ENCODE results near the gene ANAPC1. TPM values are rescaled to one million over a fixed set of nuclear protein-coding genes. Genes with fewer than 3 reads are reported as not detected.

ANAPC1 gene
- total and polyA plus RNA-seq, 2 experiments from 2014 or later, result 17.8 to 175 TPM

DNA sequence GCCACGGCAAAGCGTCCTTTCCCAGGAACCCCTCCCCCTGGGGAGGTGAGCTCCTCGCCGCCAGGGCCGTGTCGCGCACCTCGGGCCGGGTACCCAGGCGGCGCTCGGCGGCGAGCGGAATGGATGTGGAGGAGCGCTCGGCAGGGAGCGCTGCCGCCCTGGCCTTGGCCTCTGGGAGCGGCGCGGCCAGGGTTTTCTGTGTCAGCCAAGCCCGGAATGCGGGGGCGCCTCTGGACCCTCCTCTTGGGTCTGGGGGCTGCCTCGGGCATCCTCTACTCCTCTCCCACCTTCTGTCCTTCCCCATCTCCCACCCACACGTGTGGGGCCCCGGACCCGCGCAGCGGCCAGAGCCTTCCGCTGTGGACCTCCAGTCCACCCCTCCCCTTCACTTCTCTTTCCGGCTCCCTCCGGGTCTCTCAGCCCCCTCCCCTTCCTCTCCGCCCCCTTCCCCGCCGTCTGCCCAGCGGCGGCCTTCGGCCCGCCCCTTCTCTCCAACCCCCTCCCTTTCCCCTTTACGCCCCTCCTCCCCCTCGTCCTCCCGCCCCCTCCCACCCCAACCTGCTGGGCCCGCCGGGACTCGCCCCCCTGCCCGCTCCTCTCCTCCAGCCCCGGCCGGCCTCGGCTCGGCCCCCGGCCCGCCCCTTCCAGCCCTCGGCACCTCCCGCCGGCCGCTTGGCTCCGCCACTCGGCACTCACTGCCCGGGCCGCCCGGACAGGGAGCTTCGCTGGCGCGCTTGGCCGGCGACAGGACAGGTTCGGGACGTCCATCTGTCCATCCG is 14.1 kb upstream of the ANAPC1 start, which contains the start of gene MERTK:
MERTK (plus strand) TSS at position 684 of the 779 bp plus-strand sequence. CDS start 129 bp downstream, outside the sequence.
- H3K27ac ChIP-seq (ENCODE audit: low read depth), result 0 out of 2 replicates have a peak within 1 kb of the TSS, but pooled peaks have one; percentile 32

More for the DNA sequence above, 14.1 kb upstream of the ANAPC1 start, which contains the start of gene MERTK:
- DNase-seq (ENCODE audit: low spot score) (peak; percentile 95), ATAC-seq (peak; percentile 84)
- H3K27me3 ChIP-seq (ENCODE audit: insufficient read depth), result peaks cover 28% of the 10 kb centered on the region
- no peaks in the 10 kb centered on the region for H3K9me2 ChIP-seq (ENCODE audit: insufficient read depth)
- H3K4me1 ChIP-seq (ENCODE audit: insufficient read depth), result peaks cover 16% of the 10 kb centered on the region
- peaks cover 9% of the 10 kb centered on the region; the same call in 1 of the 2 replicates for H4K20me1 ChIP-seq (replicated peaks; ENCODE audit: insufficient read depth)
- H3K4me3 ChIP-seq, result peak within 1 kb of the TSS; percentile 96
- Mint-ChIP-seq H3K4me1 (peaks cover 22% of the 10 kb centered on the region), H3K36me3 (ENCODE audit: low read depth) (no peaks in the 10 kb centered on the region; the same call in 2 of the 3 replicates), H3K27ac (no peak within 1 kb of the TSS), H3K9me3 (no peaks in the 10 kb centered on the region), H3K4me3 (peak within 1 kb of the TSS; percentile 92), H3K27me3 (ENCODE audit: insufficient read depth, low read depth, poor library complexity) (peaks cover 21% of the 10 kb centered on the region)
- H3F3A ChIP-seq (replicated peaks; ENCODE audit: low read depth), result no peaks in the 10 kb centered on the region
- H3K79me2 ChIP-seq (replicated peaks; ENCODE audit: insufficient read depth), result no peaks in the 10 kb centered on the region; the same call in 1 of the 2 replicates
- H2AFZ ChIP-seq, result peak within 1 kb of the TSS; percentile 99
- no peak for TF ChIP-seq EZH2 (IDR thresholded peaks at IDR 0.05; ENCODE audit: low read depth, unreplicated experiment)
- TF ChIP-seq EZH2phosphoT487 (IDR thresholded peaks at IDR 0.05; ENCODE audit: unreplicated experiment), result no peak
- no peak for TF ChIP-seq ZNF331 (CRISPR knock-in tag; IDR thresholded peaks at IDR 0.05; ENCODE audit: low read depth)
- TF ChIP-seq, protein P1, sequence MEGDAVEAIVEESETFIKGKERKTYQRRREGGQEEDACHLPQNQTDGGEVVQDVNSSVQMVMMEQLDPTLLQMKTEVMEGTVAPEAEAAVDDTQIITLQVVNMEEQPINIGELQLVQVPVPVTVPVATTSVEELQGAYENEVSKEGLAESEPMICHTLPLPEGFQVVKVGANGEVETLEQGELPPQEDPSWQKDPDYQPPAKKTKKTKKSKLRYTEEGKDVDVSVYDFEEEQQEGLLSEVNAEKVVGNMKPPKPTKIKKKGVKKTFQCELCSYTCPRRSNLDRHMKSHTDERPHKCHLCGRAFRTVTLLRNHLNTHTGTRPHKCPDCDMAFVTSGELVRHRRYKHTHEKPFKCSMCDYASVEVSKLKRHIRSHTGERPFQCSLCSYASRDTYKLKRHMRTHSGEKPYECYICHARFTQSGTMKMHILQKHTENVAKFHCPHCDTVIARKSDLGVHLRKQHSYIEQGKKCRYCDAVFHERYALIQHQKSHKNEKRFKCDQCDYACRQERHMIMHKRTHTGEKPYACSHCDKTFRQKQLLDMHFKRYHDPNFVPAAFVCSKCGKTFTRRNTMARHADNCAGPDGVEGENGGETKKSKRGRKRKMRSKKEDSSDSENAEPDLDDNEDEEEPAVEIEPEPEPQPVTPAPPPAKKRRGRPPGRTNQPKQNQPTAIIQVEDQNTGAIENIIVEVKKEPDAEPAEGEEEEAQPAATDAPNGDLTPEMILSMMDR (conservative IDR thresholded peaks at IDR 0.05; ENCODE audit: low read depth in 2 of 2), result peak; percentile 38 to 66
- TF ChIP-seq, protein P2, sequence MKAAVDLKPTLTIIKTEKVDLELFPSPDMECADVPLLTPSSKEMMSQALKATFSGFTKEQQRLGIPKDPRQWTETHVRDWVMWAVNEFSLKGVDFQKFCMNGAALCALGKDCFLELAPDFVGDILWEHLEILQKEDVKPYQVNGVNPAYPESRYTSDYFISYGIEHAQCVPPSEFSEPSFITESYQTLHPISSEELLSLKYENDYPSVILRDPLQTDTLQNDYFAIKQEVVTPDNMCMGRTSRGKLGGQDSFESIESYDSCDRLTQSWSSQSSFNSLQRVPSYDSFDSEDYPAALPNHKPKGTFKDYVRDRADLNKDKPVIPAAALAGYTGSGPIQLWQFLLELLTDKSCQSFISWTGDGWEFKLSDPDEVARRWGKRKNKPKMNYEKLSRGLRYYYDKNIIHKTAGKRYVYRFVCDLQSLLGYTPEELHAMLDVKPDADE (IDR thresholded peaks at IDR 0.05), result 0 out of 2 replicates have a peak, but pooled peaks have one; percentile 38
- no peak for TF ChIP-seq ZNF114 (CRISPR knock-in tag; IDR thresholded peaks at IDR 0.05)
- TF ChIP-seq, protein P3, sequence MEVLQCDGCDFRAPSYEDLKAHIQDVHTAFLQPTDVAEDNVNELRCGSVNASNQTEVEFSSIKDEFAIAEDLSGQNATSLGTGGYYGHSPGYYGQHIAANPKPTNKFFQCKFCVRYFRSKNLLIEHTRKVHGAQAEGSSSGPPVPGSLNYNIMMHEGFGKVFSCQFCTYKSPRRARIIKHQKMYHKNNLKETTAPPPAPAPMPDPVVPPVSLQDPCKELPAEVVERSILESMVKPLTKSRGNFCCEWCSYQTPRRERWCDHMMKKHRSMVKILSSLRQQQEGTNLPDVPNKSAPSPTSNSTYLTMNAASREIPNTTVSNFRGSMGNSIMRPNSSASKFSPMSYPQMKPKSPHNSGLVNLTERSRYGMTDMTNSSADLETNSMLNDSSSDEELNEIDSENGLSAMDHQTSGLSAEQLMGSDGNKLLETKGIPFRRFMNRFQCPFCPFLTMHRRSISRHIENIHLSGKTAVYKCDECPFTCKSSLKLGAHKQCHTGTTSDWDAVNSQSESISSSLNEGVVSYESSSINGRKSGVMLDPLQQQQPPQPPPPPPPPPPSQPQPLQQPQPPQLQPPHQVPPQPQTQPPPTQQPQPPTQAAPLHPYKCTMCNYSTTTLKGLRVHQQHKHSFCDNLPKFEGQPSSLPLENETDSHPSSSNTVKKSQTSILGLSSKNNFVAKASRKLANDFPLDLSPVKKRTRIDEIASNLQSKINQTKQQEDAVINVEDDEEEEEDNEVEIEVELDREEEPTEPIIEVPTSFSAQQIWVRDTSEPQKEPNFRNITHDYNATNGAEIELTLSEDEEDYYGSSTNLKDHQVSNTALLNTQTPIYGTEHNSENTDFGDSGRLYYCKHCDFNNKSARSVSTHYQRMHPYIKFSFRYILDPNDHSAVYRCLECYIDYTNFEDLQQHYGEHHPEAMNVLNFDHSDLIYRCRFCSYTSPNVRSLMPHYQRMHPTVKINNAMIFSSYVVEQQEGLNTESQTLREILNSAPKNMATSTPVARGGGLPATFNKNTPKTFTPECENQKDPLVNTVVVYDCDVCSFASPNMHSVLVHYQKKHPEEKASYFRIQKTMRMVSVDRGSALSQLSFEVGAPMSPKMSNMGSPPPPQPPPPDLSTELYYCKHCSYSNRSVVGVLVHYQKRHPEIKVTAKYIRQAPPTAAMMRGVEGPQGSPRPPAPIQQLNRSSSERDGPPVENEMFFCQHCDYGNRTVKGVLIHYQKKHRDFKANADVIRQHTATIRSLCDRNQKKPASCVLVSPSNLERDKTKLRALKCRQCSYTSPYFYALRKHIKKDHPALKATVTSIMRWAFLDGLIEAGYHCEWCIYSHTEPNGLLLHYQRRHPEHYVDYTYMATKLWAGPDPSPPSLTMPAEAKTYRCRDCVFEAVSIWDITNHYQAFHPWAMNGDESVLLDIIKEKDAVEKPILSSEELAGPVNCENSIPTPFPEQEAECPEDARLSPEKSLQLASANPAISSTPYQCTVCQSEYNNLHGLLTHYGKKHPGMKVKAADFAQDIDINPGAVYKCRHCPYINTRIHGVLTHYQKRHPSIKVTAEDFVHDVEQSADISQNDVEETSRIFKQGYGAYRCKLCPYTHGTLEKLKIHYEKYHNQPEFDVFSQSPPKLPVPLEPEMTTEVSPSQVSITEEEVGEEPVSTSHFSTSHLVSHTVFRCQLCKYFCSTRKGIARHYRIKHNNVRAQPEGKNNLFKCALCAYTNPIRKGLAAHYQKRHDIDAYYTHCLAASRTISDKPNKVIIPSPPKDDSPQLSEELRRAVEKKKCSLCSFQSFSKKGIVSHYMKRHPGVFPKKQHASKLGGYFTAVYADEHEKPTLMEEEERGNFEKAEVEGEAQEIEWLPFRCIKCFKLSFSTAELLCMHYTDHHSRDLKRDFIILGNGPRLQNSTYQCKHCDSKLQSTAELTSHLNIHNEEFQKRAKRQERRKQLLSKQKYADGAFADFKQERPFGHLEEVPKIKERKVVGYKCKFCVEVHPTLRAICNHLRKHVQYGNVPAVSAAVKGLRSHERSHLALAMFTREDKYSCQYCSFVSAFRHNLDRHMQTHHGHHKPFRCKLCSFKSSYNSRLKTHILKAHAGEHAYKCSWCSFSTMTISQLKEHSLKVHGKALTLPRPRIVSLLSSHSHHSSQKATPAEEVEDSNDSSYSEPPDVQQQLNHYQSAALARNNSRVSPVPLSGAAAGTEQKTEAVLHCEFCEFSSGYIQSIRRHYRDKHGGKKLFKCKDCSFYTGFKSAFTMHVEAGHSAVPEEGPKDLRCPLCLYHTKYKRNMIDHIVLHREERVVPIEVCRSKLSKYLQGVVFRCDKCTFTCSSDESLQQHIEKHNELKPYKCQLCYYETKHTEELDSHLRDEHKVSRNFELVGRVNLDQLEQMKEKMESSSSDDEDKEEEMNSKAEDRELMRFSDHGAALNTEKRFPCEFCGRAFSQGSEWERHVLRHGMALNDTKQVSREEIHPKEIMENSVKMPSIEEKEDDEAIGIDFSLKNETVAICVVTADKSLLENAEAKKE (CRISPR knock-in tag; IDR thresholded peaks at IDR 0.05), result no peak
- no peak for TF ChIP-seq NANOG (IDR thresholded peaks at IDR 0.05; ENCODE audit: borderline replicate concordance)
- TF ChIP-seq JUNB (IDR thresholded peaks at IDR 0.05; ENCODE audit: unreplicated experiment), result no peak
- TF ChIP-seq, protein P4, sequence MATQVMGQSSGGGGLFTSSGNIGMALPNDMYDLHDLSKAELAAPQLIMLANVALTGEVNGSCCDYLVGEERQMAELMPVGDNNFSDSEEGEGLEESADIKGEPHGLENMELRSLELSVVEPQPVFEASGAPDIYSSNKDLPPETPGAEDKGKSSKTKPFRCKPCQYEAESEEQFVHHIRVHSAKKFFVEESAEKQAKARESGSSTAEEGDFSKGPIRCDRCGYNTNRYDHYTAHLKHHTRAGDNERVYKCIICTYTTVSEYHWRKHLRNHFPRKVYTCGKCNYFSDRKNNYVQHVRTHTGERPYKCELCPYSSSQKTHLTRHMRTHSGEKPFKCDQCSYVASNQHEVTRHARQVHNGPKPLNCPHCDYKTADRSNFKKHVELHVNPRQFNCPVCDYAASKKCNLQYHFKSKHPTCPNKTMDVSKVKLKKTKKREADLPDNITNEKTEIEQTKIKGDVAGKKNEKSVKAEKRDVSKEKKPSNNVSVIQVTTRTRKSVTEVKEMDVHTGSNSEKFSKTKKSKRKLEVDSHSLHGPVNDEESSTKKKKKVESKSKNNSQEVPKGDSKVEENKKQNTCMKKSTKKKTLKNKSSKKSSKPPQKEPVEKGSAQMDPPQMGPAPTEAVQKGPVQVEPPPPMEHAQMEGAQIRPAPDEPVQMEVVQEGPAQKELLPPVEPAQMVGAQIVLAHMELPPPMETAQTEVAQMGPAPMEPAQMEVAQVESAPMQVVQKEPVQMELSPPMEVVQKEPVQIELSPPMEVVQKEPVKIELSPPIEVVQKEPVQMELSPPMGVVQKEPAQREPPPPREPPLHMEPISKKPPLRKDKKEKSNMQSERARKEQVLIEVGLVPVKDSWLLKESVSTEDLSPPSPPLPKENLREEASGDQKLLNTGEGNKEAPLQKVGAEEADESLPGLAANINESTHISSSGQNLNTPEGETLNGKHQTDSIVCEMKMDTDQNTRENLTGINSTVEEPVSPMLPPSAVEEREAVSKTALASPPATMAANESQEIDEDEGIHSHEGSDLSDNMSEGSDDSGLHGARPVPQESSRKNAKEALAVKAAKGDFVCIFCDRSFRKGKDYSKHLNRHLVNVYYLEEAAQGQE (IDR thresholded peaks at IDR 0.05; ENCODE audit: unreplicated experiment), result no peak
- no peak for TF ChIP-seq STAT1 (IDR thresholded peaks at IDR 0.05; ENCODE audit: unreplicated experiment)
- no peak for TF ChIP-seq CREB1 (CRISPR knock-in tag; IDR thresholded peaks at IDR 0.05; ENCODE audit: low read depth)
- TF ChIP-seq POLR2AphosphoS5 (IDR thresholded peaks at IDR 0.05; ENCODE audit: low read depth), result peak; percentile 90
- H3K4me2 ChIP-seq, result peak within 1 kb of the TSS; percentile 96
- H3K36me3 ChIP-seq (ENCODE audit: insufficient read depth), result no peaks in the 10 kb centered on the region
